Tibial artery (tissue), 4 donors: ENCODE measurements around the gene EP400.

Source experiments
- DNase-seq, 2 donors: peaks; one replicate each; pipeline ENCODE4 v3.0.0-alpha.2; 2019
- H3K27ac ChIP-seq, 2 donors: fragments of 200-600 bp; sonication (generic) in 1 of 2; 1 replicate in 1 of 2; 2 replicates in 1 of 2; pipeline ENCODE4 v1.5.1; 2018 to 2019; ENCODE audit warnings: mild to moderate bottlenecking in 1 of 2
- H3K27me3 ChIP-seq, 2 donors: fragments of 200-600 bp; sonication (generic) in 1 of 2; one replicate each; pipeline versions ENCODE4 v1.5.1 to v1.6.0; 2016 to 2019
- H3K36me3 ChIP-seq, 3 donors: fragments of 200-600 bp; sonication (generic) in 2 of 3; one replicate each; pipeline ENCODE4 v1.5.1; 2016 to 2019; ENCODE audit warnings: mild to moderate bottlenecking in 2 of 3
- H3K4me1 ChIP-seq, 4 donors: fragments of 200-600 bp; sonication (generic) in 2 of 4; 1 replicate in 3 of 4; 2 replicates in 1 of 4; pipeline ENCODE4 v1.5.1; 2016 to 2019
- H3K4me3 ChIP-seq, 2 donors: fragments of 200-600 bp; sonication (generic) in 1 of 2; 1 replicate in 1 of 2; 2 replicates in 1 of 2; pipeline ENCODE4 v1.5.1; 2018 to 2019; ENCODE audit warnings: mild to moderate bottlenecking in 2 of 2
- H3K9me3 ChIP-seq, 3 donors: fragments of 200-600 bp; sonication (generic) in 1 of 3; one replicate each; pipeline ENCODE4 v1.5.1; 2016 to 2019
- intact Hi-C: fragments of 100-400 bp; cut with DNase I; formaldehyde crosslinking; loops from one replicate; pipeline ENCODE4 v1.15.0; 2023; ENCODE audit warnings: low total_unique reads
- TF ChIP-seq, protein P1 (sequence below), 2 experiments: fragments of 200-600 bp in 1 of 2; fragments of 450-650 bp in 1 of 2; IDR thresholded peaks; one replicate each; pipeline ENCODE4 v1.5.1; 2017 to 2019; ENCODE audit warnings: antibody characterized with exemption in 2 of 2, mild to moderate bottlenecking in 1 of 2, moderate library complexity in 1 of 2

The EP400 gene

DNA sequence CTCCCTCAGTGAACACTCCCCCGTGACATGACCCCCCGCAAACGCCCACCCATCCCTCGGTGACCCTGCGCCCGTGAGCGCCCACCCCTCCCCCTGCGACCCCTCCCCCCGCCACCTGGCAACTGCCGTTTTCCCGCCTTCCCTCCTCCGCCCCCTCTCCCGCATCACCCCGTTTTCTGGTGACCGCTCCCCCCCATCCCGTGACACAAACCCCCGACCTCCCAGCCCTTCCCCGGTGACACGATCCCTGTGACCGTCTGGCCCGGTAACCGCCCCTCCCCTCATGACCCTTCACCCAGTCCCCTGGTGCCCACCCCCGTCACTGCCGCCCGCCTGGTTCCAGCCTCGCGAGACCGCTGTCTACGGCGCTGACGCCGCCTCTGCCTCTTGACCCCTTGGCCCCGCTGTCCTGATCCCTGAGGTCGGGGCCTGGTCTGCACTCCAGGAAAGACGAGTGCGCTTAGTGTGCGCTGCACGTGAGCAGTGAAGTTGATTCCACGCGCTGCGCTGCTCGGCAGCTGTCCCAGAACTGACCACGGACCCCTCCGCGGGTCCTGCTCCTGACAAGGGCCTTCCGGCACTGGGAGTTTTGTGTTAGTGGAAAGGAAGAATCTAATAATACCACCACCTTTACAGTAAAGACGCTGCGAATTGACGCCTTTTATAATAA, 135.0 kb downstream of the EP400 start:
- Histone ChIP-seq H3K4me3 (peak overlapping the region; percentile 85 to 100), H3K4me1 (peaks cover 0 to 17% (median 13%) of the 10 kb centered on the region in 4 donors), H3K27ac (peak overlapping the region; percentile 84 to 90), H3K36me3 (peaks cover 0 to 11% (median 0%) of the 10 kb centered on the region in 3 donors), H3K9me3 (no peaks in the 10 kb centered on the region), H3K27me3 (no peaks in the 10 kb centered on the region)
- TF ChIP-seq, protein P1, sequence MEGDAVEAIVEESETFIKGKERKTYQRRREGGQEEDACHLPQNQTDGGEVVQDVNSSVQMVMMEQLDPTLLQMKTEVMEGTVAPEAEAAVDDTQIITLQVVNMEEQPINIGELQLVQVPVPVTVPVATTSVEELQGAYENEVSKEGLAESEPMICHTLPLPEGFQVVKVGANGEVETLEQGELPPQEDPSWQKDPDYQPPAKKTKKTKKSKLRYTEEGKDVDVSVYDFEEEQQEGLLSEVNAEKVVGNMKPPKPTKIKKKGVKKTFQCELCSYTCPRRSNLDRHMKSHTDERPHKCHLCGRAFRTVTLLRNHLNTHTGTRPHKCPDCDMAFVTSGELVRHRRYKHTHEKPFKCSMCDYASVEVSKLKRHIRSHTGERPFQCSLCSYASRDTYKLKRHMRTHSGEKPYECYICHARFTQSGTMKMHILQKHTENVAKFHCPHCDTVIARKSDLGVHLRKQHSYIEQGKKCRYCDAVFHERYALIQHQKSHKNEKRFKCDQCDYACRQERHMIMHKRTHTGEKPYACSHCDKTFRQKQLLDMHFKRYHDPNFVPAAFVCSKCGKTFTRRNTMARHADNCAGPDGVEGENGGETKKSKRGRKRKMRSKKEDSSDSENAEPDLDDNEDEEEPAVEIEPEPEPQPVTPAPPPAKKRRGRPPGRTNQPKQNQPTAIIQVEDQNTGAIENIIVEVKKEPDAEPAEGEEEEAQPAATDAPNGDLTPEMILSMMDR (IDR thresholded peaks at IDR 0.05) = no peak
- peak; percentile 54 to 81 for DNase-seq
- intact Hi-C loops = loop anchor here (5.0 kb wide), 1 partner anchor 403 kb away; no protein-coding TSS in a partner anchor

DNA sequence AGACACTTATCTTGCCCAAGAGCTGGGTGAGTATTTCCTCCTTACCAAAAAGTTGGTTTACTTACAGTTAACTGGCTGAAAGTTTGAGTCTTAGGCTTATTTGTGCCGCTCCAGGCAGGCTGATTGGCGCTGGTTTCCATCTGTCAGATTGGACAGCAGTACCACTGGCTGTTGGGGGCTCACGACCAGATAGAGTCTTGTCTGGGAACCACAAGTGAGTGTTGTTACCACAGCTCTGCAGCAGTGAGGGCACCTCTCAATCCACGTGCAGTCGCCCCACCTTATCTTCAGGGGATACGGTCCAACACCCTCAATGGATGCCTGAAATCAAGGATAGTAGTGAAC, 135.5 kb downstream of the EP400 start:
- peak overlapping the region; percentile 84 to 90 for H3K27ac ChIP-seq
- TF ChIP-seq, protein P1 (IDR thresholded peaks at IDR 0.05) = no peak
- H3K4me1 ChIP-seq = peaks cover 0 to 17% (median 13%) of the 10 kb centered on the region in 4 donors
- H3K36me3 ChIP-seq = peaks cover 0 to 11% (median 0%) of the 10 kb centered on the region in 3 donors
- intact Hi-C loops = no loop called here
- H3K27me3 ChIP-seq = no peaks in the 10 kb centered on the region
- DNase-seq = no peak
- H3K4me3 ChIP-seq = peak overlapping the region; percentile 85 to 100
- no peaks in the 10 kb centered on the region for H3K9me3 ChIP-seq

DNA sequence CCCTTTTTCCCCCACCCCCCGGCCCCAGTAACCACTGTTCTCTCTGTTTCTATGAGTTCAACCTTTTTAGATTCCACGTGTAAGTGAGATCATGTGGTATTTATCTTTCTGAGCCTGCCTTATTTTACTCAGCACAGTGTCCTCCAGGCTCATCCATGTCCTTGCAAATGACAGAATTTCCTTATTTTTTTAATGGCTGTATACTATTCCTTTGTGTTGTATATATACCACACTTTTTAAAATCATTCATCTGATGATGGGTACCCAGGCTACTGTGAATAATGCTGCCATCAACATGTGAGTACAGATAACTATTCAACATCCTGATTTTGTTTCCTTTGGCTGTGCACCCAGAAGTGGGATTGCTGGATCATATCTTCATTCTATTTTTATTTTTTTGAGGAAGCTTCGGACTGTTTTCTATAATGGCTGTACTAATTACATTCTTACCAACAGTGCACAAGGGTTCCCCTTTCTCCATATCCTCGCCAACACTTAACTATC, 139.7 kb downstream of the EP400 start:
- Histone ChIP-seq H3K9me3 (no peaks in the 10 kb centered on the region), H3K27me3 (no peaks in the 10 kb centered on the region), H3K36me3 (peaks cover 0 to 22% (median 15%) of the 10 kb centered on the region in 3 donors), H3K4me3 (no peak overlapping the region), H3K4me1 (peaks cover 0 to 12% (median 7%) of the 10 kb centered on the region in 4 donors), H3K27ac (no peak overlapping the region)
- intact Hi-C loops = no loop called here
- DNase-seq = no peak
- TF ChIP-seq, protein P1 (IDR thresholded peaks at IDR 0.05) = no peak

DNA sequence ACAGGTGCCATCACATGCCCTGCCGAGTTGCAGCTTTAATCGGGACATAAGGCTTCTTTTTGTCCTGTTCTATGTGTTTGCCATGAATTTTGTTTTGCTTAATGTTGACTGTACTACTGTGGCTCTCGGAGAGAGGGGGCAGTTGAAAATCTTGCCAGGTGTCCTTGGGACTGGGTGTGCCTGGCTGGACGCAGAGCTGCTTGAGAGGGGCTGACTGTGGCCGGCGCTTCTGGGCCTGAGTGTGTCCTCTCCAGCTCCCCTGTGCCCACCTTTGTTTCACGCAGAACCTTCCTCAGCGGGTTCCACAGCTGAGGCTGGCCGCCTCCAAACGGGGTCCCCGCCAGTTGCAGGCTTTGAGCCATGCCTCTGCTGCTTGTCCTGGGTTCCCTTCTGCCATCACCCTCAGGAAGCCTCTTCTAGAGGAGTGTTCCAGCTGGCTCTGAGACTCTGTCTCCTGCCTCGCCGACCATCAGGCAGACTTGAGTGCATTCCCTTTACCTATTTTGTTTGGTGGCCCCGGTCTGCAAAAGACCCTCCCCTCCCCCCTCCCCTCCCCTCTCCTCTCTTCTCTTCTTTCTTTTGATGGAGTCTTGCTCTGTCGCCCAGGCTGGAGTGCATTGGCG, 144.6 kb downstream of the EP400 start:
- no peak overlapping the region for H3K4me3 ChIP-seq
- H3K4me1 ChIP-seq = no peaks in the 10 kb centered on the region
- no peaks in the 10 kb centered on the region for H3K27me3 ChIP-seq
- no peak overlapping the region for H3K27ac ChIP-seq
- H3K9me3 ChIP-seq = no peaks in the 10 kb centered on the region
- TF ChIP-seq, protein P1 (IDR thresholded peaks at IDR 0.05) = no peak
- peaks cover 0 to 24% (median 22%) of the 10 kb centered on the region in 3 donors for H3K36me3 ChIP-seq
- intact Hi-C loops = no loop called here
- no peak for DNase-seq

DNA sequence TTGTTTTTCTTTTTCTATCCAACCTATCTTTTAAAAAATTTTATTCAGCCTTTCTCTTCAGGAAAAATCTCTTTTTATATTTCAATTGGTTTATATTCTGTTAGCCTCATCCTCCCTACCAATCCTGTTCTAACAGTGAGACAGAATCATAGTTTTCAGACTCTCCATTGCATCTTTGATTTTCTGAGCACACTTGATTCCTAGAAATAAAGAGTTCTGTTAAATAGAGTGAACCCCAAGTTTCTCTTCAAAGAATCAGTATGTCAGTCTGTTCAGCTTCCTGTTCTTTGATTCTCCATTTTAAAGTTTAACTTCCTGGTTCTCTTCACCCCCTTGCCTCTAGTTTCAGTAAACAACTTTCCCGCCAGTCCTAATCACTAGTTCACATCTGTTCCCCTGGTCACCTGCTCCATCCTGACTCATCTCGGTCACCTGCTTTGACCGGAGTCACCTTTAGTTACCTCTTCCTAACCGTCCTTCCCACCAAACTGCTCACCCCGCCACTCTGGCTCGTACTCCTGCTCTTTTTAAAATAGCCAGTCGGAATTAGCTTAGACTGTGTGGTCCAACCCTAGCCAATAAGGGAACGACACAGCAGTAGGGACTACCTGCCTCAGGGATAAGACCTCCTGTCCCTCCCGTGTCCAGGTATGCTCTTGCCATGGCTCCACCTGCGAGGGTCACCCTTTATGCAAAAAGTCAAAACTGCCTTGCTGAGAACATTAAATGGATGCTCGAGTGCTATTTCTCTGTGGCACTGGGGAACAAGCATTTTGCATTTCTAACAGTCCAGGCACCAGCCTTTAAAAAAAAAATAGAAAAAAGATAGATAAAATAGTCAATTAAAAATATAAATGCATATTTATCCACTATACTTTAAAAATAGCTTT, 146.0 kb downstream of the EP400 start:
- no peak for DNase-seq
- Histone ChIP-seq H3K36me3 (peaks cover 0 to 35% (median 22%) of the 10 kb centered on the region in 3 donors), H3K27ac (no peak overlapping the region), H3K4me3 (no peak overlapping the region), H3K27me3 (no peaks in the 10 kb centered on the region), H3K4me1 (no peaks in the 10 kb centered on the region), H3K9me3 (no peaks in the 10 kb centered on the region)
- intact Hi-C loops = no loop called here
- TF ChIP-seq, protein P1 (IDR thresholded peaks at IDR 0.05) = no peak
